ENCODE results near the gene IRAK2.

The IRAK2 gene

GRCh38 chr3:10198226-10198625, 33.5 kb downstream of the IRAK2 start:
- ATAC-seq (replicated peaks; ENCODE audit: extremely low read depth, poor library complexity, severe bottlenecking), result no peak
- Mint-ChIP-seq H3K27ac (ENCODE audit: low read depth) (no peak overlapping the region), H3K27me3 (no peaks in the 10 kb centered on the region), H3K4me3 (no peak overlapping the region), H3K4me1 (peaks cover 42% of the 10 kb centered on the region), H3K9me3 (no peaks in the 10 kb centered on the region), H3K36me3 (ENCODE audit: insufficient read depth) (peaks cover 9% of the 10 kb centered on the region)
- DNase-seq (ENCODE audit: low spot score in 2 of 2), result no peak

GRCh38 chr3:10198761-10199649, 34.3 kb downstream of the IRAK2 start:
- peak overlapping the region; percentile 92 for H3K27ac Mint-ChIP-seq (ENCODE audit: low read depth)
- H3K4me1 Mint-ChIP-seq, result peaks cover 35% of the 10 kb centered on the region
- peaks cover 8% of the 10 kb centered on the region for H3K36me3 Mint-ChIP-seq (ENCODE audit: insufficient read depth)
- peak; percentile 28 to 49 for DNase-seq (ENCODE audit: low spot score in 2 of 2)
- no peaks in the 10 kb centered on the region for H3K9me3 Mint-ChIP-seq
- peak overlapping the region; percentile 57 for H3K4me3 Mint-ChIP-seq
- ATAC-seq (replicated peaks; ENCODE audit: extremely low read depth, poor library complexity, severe bottlenecking), result peak; percentile 55
- H3K27me3 Mint-ChIP-seq, result no peaks in the 10 kb centered on the region

GRCh38 chr3:10204921-10205320, 40.2 kb downstream of the IRAK2 start:
- Mint-ChIP-seq H3K27me3 (no peaks in the 10 kb centered on the region), H3K36me3 (ENCODE audit: insufficient read depth) (peaks cover 5% of the 10 kb centered on the region), H3K27ac (ENCODE audit: low read depth) (no peak overlapping the region), H3K4me3 (no peak overlapping the region), H3K9me3 (no peaks in the 10 kb centered on the region), H3K4me1 (no peaks in the 10 kb centered on the region)
- no peak for ATAC-seq (replicated peaks; ENCODE audit: extremely low read depth, poor library complexity, severe bottlenecking)
- DNase-seq (ENCODE audit: low spot score in 2 of 2), result no peak

GRCh38 chr3:10205451-10206165, 40.9 kb downstream of the IRAK2 start:
- H3K36me3 Mint-ChIP-seq (ENCODE audit: insufficient read depth), result peaks cover 5% of the 10 kb centered on the region
- H3K9me3 Mint-ChIP-seq, result no peaks in the 10 kb centered on the region
- no peaks in the 10 kb centered on the region for H3K4me1 Mint-ChIP-seq
- H3K27me3 Mint-ChIP-seq, result no peaks in the 10 kb centered on the region
- no peak overlapping the region for H3K4me3 Mint-ChIP-seq
- H3K27ac Mint-ChIP-seq (ENCODE audit: low read depth), result no peak overlapping the region
- DNase-seq (ENCODE audit: low spot score in 2 of 2), result no peak
- no peak for ATAC-seq (replicated peaks; ENCODE audit: extremely low read depth, poor library complexity, severe bottlenecking)

- Mint-ChIP-seq H3K4me3 (no peak overlapping the region), H3K36me3 (ENCODE audit: insufficient read depth) (peaks cover 5% of the 10 kb centered on the region), H3K4me1 (no peaks in the 10 kb centered on the region), H3K27me3 (no peaks in the 10 kb centered on the region), H3K9me3 (no peaks in the 10 kb centered on the region), H3K27ac (ENCODE audit: low read depth) (no peak overlapping the region)
- no peak for DNase-seq (ENCODE audit: low spot score in 2 of 2)
- ATAC-seq (replicated peaks; ENCODE audit: extremely low read depth, poor library complexity, severe bottlenecking), result no peak
Measured at GRCh38 chr3:10206166-10206511, 41.4 kb downstream of the IRAK2 start.

GRCh38 chr3:10213156-10213792, 48.6 kb downstream of the IRAK2 start:
- ATAC-seq (replicated peaks; ENCODE audit: extremely low read depth, poor library complexity, severe bottlenecking) (no peak), DNase-seq (ENCODE audit: low spot score in 2 of 2) (no peak)
- Mint-ChIP-seq H3K4me3 (no peak overlapping the region), H3K4me1 (no peaks in the 10 kb centered on the region), H3K36me3 (ENCODE audit: insufficient read depth) (peaks cover 13% of the 10 kb centered on the region), H3K27me3 (no peaks in the 10 kb centered on the region), H3K9me3 (no peaks in the 10 kb centered on the region), H3K27ac (ENCODE audit: low read depth) (no peak overlapping the region)

GRCh38 chr3:10215578-10216368, 51.1 kb downstream of the IRAK2 start:
- peaks cover 10% of the 10 kb centered on the region for H3K36me3 Mint-ChIP-seq (ENCODE audit: insufficient read depth)
- peaks cover 12% of the 10 kb centered on the region for H3K4me1 Mint-ChIP-seq
- DNase-seq (ENCODE audit: low spot score in 2 of 2) (no peak), ATAC-seq (replicated peaks; ENCODE audit: extremely low read depth, poor library complexity, severe bottlenecking) (no peak)
- H3K27me3 Mint-ChIP-seq, result no peaks in the 10 kb centered on the region
- no peak overlapping the region for H3K4me3 Mint-ChIP-seq
- no peaks in the 10 kb centered on the region for H3K9me3 Mint-ChIP-seq
- no peak overlapping the region for H3K27ac Mint-ChIP-seq (ENCODE audit: low read depth)

GRCh38 chr3:10217359-10217758, 52.6 kb downstream of the IRAK2 start:
- Mint-ChIP-seq H3K27ac (ENCODE audit: low read depth) (no peak overlapping the region), H3K9me3 (no peaks in the 10 kb centered on the region), H3K4me3 (no peak overlapping the region), H3K36me3 (ENCODE audit: insufficient read depth) (peaks cover 11% of the 10 kb centered on the region), H3K4me1 (peaks cover 15% of the 10 kb centered on the region), H3K27me3 (no peaks in the 10 kb centered on the region)
- ATAC-seq (replicated peaks; ENCODE audit: extremely low read depth, poor library complexity, severe bottlenecking) (no peak), DNase-seq (ENCODE audit: low spot score in 2 of 2) (no peak)

- Mint-ChIP-seq H3K36me3 (ENCODE audit: insufficient read depth) (peaks cover 7% of the 10 kb centered on the region), H3K4me3 (no peak overlapping the region), H3K4me1 (peaks cover 29% of the 10 kb centered on the region), H3K27ac (ENCODE audit: low read depth) (peak overlapping the region; percentile 67), H3K27me3 (no peaks in the 10 kb centered on the region), H3K9me3 (no peaks in the 10 kb centered on the region)
- DNase-seq (ENCODE audit: low spot score in 2 of 2) (no peak), ATAC-seq (replicated peaks; ENCODE audit: extremely low read depth, poor library complexity, severe bottlenecking) (no peak)
Measured at GRCh38 chr3:10219737-10220136, 55.0 kb downstream of the IRAK2 start.

- DNase-seq (ENCODE audit: low spot score in 2 of 2), result peak in 1 of 2 donors; percentile 28
- H3K27ac Mint-ChIP-seq (ENCODE audit: low read depth), result peak overlapping the region; percentile 76
Measured at GRCh38 chr3:10223676-10224639, 59.2 kb downstream of the IRAK2 start.

GRCh38 chr3:10224794-10225665, 60.3 kb downstream of the IRAK2 start:
- Mint-ChIP-seq H3K27me3 (no peaks in the 10 kb centered on the region), H3K9me3 (no peaks in the 10 kb centered on the region), H3K36me3 (ENCODE audit: insufficient read depth) (peaks cover 6% of the 10 kb centered on the region), H3K4me3 (peak overlapping the region; percentile 63), H3K4me1 (peaks cover 36% of the 10 kb centered on the region), H3K27ac (ENCODE audit: low read depth) (peak overlapping the region; percentile 76)
- peak; percentile 42 for ATAC-seq (replicated peaks; ENCODE audit: extremely low read depth, poor library complexity, severe bottlenecking)
- DNase-seq (ENCODE audit: low spot score in 2 of 2), result peak; percentile 43 to 49

More at GRCh38 chr3:10223676-10224639, 59.2 kb downstream of the IRAK2 start:
- Mint-ChIP-seq H3K4me1 (peaks cover 42% of the 10 kb centered on the region), H3K4me3 (no peak overlapping the region), H3K9me3 (no peaks in the 10 kb centered on the region), H3K27me3 (no peaks in the 10 kb centered on the region), H3K36me3 (ENCODE audit: insufficient read depth) (peaks cover 8% of the 10 kb centered on the region)
- ATAC-seq (replicated peaks; ENCODE audit: extremely low read depth, poor library complexity, severe bottlenecking), result peak; percentile 50

All from central memory CD8-positive, alpha-beta T cell (primary cell).